HT-29 (cell line): ENCODE results near the gene GON7. TPM values are rescaled to one million over a fixed set of nuclear protein-coding genes. Genes with fewer than 3 reads are reported as not detected.
"Not testable (repeated sequence)": the region's sequence is repeated elsewhere in the genome, so short reads cannot be mapped to it uniquely, and the experiment has no call there.

Source experiments
- DNase-seq: peaks from one replicate; pipeline ENCODE4 v3.0.0-alpha.2; 2015; ENCODE audit warnings: low spot score
- total RNA-seq: library from RNA; depleted of rRNA; stranded (reverse); fragments of >200 nt; shearing (Covaris generic); gene quantifications from 2 replicates; pipeline ENCODE4 v1.2.3, GENCODE V29; 2014; rRNA removed

Gene GON7, protein sequence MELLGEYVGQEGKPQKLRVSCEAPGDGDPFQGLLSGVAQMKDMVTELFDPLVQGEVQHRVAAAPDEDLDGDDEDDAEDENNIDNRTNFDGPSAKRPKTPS
- 15.5 and 20.0 TPM in 2 replicates for total RNA-seq

GRCh38 chr14:93206793-93207467 is at the start of gene GON7, which contains the start of gene UBR7:
TSS of gene GON7 (minus strand) at chr14:93207065. CDS start at chr14:93207037, 28 bp downstream.
TSS of gene UBR7 (plus strand) at chr14:93207256. CDS start at chr14:93207292, 36 bp downstream.
- peak; percentile 93 for DNase-seq

DNA sequence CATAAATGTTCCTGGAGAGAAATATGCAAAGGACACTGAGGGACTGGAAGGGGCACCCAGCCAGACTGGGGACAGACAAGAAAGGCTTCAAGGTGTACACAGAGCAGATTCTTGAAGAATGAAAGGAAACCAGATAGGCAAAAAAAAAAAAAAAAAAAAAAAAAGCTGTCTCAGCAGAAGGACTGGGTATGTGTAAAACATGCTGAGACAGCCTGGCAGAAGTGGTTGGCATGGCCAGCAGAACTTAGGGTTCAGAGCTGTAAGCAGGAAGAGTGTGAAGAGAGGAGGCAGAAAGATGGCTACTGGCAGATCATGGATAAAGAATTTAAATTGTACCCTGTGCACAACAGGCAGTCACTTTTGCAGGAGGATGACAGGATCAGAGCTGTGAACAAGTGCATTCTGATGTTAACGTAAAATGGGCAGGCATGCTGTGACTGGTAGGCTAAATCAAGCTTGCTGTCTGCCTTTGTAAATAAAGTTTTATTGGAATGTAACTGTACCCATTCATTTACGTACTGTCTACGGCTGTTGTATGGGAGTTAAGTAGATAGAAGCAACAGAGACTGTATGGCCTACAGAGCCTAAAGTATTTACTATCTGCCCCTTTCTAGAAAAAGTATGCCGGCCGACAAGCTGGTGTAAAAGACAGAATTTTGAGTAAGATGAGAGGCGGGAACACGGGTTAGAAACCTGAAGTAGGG is 42.4 kb upstream of the GON7 start:
- DNase-seq: no peak

GRCh38 chr14:93246534-93246933 is 39.7 kb upstream of the GON7 start:
- DNase-seq: no peak

GRCh38 chr14:93245764-93246420 is 39.0 kb upstream of the GON7 start:
- no peak for DNase-seq

- no peak for DNase-seq
Observed at GRCh38 chr14:93240678-93241000, 33.8 kb upstream of the GON7 start.

- DNase-seq: peak; percentile 75
Observed at GRCh38 chr14:93239869-93240677, 33.2 kb upstream of the GON7 start.

- DNase-seq: no peak
Observed at GRCh38 chr14:93234798-93235197, 27.9 kb upstream of the GON7 start.

- DNase-seq: not testable (repeated sequence)
Observed at GRCh38 chr14:93233078-93233477, 26.2 kb upstream of the GON7 start.

GRCh38 chr14:93232159-93232558 is 25.3 kb upstream of the GON7 start:
- no peak for DNase-seq

DNA sequence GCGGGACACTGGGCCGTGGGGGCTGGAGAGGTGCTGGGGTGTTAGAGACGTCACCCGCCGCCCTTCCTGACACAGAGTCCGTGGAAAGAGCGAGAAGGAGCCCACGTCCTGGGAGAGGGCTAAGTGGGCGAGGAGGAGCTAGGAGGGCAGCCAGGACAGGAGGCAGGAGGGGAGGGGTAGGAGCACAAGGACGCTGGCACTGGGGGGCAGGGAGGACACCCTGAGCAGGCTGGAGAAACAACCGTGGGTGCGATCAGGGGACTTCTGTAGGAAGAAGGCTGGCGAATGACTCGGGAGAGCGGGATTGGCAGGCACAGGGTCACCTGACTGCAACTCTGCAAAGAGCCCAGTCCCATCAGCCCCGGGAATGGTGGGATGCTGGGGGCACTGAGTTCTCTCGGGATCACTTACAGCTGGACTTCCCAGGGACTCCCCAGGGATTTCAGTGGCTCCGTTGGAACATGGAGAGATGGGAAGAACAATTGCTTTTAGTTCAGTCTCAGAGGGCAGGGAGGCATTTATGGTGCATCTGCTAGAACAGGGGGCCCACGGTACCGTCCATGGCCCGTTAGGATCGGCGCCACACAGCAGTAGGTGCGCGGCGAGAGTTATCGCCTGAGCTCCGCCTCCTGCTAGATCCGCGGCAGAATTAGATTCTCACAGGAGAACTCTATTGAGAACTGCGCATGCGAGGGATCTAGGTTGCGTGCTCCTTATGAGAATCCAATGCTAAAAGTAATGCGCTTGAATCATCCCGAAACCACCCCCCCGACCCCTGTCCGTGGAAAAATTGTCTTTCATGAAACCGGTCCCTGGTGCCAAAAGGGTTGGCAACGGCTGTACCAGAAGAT is 24.5 kb upstream of the GON7 start:
- no peak for DNase-seq

- no peak for DNase-seq
Observed at GRCh38 chr14:93230539-93230938, 23.7 kb upstream of the GON7 start.

DNA sequence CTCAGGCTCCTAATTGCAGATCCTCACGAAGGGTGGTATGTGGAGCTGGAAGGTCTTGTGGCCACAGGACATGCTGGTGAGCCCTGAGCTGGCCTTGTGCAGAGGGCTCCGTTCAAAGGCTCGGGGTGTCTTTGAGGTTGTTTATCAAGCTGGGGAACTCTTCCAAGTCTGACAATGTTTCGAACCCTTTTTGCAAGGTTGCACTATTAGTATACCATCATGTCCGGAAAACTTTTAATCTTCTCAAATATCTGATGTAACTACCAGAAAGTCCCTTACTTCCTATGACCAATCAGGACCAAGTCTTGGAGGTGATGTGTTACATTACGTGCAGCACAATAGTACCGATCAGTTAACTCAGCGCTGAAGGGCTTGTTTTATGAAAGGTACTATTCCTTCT is 21.7 kb upstream of the GON7 start:
- DNase-seq: no peak

DNA sequence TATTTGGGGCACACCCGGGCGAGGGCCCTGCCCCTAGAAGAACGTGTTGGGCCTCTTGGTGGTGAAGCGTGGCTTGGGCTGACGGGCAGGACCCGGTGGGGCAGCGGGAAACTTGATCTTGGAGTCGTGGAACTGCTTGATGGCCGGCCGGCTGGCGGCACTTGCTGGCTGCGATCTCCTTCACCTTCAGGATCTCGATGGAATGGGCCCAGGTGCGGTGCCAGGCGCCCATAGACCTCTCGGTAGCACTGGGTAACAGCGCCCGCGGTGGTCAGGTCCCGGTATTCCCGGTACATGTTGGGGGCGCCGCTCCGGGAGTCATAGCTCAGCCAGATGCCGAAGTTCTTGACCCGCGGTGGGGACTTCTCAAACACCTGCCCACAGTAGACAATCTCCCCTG is 16.7 kb upstream of the GON7 start:
- DNase-seq: no peak

DNA sequence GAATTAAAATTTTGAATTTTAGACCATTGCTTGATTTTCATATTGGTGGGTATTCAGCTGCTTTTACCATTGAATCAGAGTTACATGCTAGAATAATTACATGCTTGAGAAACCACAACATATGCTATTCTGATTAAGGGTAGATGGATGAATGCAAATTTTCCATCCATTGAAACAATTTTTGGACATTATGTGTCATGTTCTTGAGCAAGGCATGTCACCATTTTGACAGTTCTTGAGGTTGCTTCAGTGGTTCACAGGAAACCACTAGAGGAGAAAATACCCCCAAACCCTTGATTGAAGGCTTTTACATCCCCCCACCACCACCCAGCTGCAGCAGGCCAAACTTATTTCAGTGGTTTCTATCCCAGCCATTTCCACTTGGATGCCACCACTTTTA is 13.6 kb upstream of the GON7 start:
- no peak for DNase-seq

- peak; percentile 48 for DNase-seq
Observed at GRCh38 chr14:93219103-93219726, 12.3 kb upstream of the GON7 start.

DNA sequence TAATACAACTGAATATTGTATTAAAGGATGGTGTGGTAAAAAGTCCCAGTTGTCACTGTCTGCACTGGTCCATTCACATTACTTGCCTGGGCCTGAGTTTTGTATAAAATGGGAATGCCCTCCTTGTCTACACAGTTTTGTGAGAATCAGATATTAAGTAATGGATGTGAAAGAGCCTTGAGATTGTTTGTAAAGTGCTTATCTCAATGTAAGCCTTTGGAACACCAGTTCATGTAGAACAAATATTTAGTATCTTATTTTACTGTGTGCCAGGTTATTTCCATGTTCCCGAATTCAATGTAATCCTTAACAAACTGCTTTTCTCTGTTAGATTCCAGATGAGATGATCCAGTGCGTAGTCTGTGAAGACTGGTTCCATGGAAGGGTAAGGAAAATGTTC is 7.7 kb upstream of the GON7 start:
- no peak for DNase-seq

DNA sequence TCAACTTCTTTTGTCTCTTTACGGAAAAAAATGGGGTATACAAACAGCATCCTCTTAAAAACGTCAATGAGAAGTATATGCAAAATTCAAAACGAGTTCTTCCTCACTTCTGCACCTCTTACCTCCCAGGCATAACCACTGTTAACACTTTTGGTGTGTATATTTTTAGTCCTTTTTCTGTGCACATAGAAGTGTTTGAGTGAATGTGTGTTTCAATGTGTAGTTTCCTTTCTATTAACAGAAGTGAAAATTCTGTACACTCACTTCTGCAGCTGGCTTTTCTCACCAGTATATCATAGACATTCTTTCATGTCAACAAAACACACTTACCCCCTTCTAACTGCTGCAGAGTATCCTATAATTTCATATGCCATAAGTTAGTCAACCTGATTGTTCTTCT is 5.6 kb upstream of the GON7 start:
- DNase-seq: no peak

GRCh38 chr14:93207468-93208308 is 823 bp upstream of the GON7 start:
- peak; percentile 55 for DNase-seq

DNA sequence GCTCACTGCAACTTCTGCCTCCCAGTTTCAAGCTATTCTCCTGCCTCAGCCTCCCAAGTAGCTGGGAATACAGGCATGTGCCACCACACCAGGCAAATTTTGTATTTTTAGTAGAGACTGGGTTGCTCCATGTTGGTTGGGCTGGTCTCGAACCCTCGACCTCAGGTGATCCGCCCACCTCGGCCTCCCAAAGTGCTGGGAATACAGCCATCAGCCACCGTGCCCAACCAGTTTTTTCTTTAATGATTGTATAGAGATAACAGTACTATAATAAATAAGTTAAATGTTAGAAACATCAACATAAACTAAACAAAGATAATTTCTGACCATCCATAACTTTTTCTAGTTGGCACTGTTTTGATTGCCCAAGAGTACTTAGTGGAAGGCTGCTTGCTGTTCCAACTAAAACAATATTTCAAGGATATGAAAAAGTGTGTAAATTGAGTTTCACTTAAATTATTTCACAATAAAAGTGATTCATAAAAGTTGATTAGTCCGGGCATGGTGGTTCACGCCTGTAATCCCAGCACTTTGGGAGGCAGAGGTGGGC is 5.6 kb downstream of the GON7 start:
- no peak for DNase-seq
